Tibial nerve (tissue), 3 donors: ENCODE measurements around the gene EGFR.

ENCODE experiments used
- CTCF ChIP-seq, 5 experiments: fragments of 200-600 bp in 3 of 5; fragments of 450-650 bp in 2 of 5; sonication (generic) in 3 of 5; IDR thresholded peaks; one replicate each; pipeline ENCODE4 v1.5.1; 2016 to 2019; ENCODE audit warnings: antibody characterized with exemption in 5 of 5, mild to moderate bottlenecking in 3 of 5, moderate library complexity in 2 of 5
- POLR2A ChIP-seq, 2 donors: fragments of 450-650 bp; IDR thresholded peaks; one replicate each; pipeline ENCODE4 v1.6.1; 2017; ENCODE audit warnings: antibody characterized with exemption in 2 of 2, mild to moderate bottlenecking in 2 of 2, moderate library complexity in 2 of 2

- TF ChIP-seq POLR2A (IDR thresholded peaks at IDR 0.05), result no peak
- no peak for TF ChIP-seq CTCF (IDR thresholded peaks at IDR 0.05)
Observed at GRCh38 chr7:55096323-55096722, 77.5 kb downstream of the EGFR start.
